Heart right ventricle (tissue), 16 donors: ENCODE measurements around the gene CFDP1. TPM values are rescaled to one million over a fixed set of nuclear protein-coding genes. Genes with fewer than 3 reads are reported as not detected.
A peak's percentile ranks its signal among the peaks of the same experiment; 100 is the strongest.

ENCODE experiments used
- ATAC-seq, 8 donors: fragments of 200-7000 bp; cut with Tn5 transposase; one replicate each; pipeline ENCODE4 v1.9.1; 2020; ENCODE audit warnings: mild to moderate bottlenecking in 8 of 8, moderate library complexity in 8 of 8, moderate number of reproducible peaks in 1 of 8
- DNase-seq, 2 donors: peaks; one replicate each; pipeline ENCODE4 v3.0.0-alpha.2; 2020
- H3K27ac ChIP-seq, 10 donors: fragments of 200-600 bp; sonication (generic) in 2 of 10; one replicate each; pipeline versions ENCODE4 v1.5.0 to v1.8.0; 2020 to 2022; ENCODE audit warnings: mild to moderate bottlenecking in 3 of 10
- H3K27me3 ChIP-seq, 7 donors: fragments of 200-600 bp; one replicate each; pipeline ENCODE4 v1.8.0; 2021 to 2022; ENCODE audit warnings: mild to moderate bottlenecking in 2 of 7
- H3K36me3 ChIP-seq, 9 donors: fragments of 200-600 bp; sonication (generic) in 1 of 9; one replicate each; pipeline versions ENCODE4 v1.5.0 to v1.8.0; 2020 to 2022; ENCODE audit warnings: mild to moderate bottlenecking in 2 of 9
- H3K4me1 ChIP-seq, 9 donors: fragments of 200-600 bp; sonication (generic) in 1 of 9; one replicate each; pipeline versions ENCODE4 v1.5.0 to v1.8.0; 2020 to 2022; ENCODE audit warnings: mild to moderate bottlenecking in 4 of 9
- H3K4me3 ChIP-seq, 10 donors: fragments of 200-600 bp; sonication (generic) in 2 of 10; one replicate each; pipeline versions ENCODE4 v1.5.0 to v1.8.0; 2020 to 2022; ENCODE audit warnings: mild to moderate bottlenecking in 7 of 10, moderate library complexity in 2 of 10
- H3K9me3 ChIP-seq, 11 donors: fragments of 200-600 bp in 10 of 11; sonication (generic) in 2 of 11; one replicate each; pipeline versions ENCODE4 v1.5.0 to v1.8.0; 2013 to 2022; ENCODE audit warnings: mild to moderate bottlenecking in 2 of 11, control low read depth in 1 of 11, moderate library complexity in 1 of 11
- CTCF ChIP-seq, 9 donors: fragments of 200-600 bp; sonication (generic) in 2 of 9; IDR thresholded peaks; one replicate each; pipeline versions ENCODE4 v1.5.0 to v1.8.0; 2021 to 2022; ENCODE audit warnings: antibody characterized with exemption in 9 of 9, mild to moderate bottlenecking in 5 of 9, moderate library complexity in 1 of 9
- WGBS, 2 donors: extraction: QIAGEN DNeasy Blood & Tissue Kit; methylation state at CpG; one replicate each; pipeline ENCODE4 v1.1.7; 2013; ENCODE audit warnings: inconsistent platforms in 1 of 2; 5-methylcytosine and 5-hydroxymethylcytosine counted together
- intact Hi-C, 10 donors: fragments of 100-400 bp; cut with DNase I; formaldehyde crosslinking; loops; one replicate each; pipeline versions ENCODE4 v1.11.1 to v1.14.2; 2022
- polyA plus RNA-seq, 2 donors: library from polyadenylated mRNA; stranded (reverse); fragments of 200-250 nt; gene quantifications; one replicate each; pipeline ENCODE4 v1.2.3, GENCODE V29; 2013
- total RNA-seq, 10 donors: library from RNA; stranded (reverse); fragmentation: NEBNext Ultra II Directional in 3 of 10; extraction: Animal tissue kit (Norgen Biotek cat#: 25700) in 3 of 10; gene quantifications; one replicate each; pipeline versions ENCODE4 v1.2.1 to v1.2.4, GENCODE V29; 2021 to 2023
- donor health status: Arrhythmogenic right ventricular cardiomyopathy.
- donor health status: ischemic (EF 13 %, LVEDD 7.1; RV severe dilation, severe dysfunction).
- donor health status: healthy with polysubstance abuse.
- donor health status: DM: no; HTN: yes; CAD: no.
- donor health status: DM: no; HTN: no; CAD: no.
- donor health status: ischemic (EF 25% LVEDD 6.9; RV normal size, moderate dysfunction).
- donor health status: ischemic (EF 25% LVEDD 5.7; RV mildly dilated, moderate dysfunction).
- donor health status: healthy.
- donor health status: DM: yes; HTN: yes; CAD: no.
- donor health status: Ischemic cardiomyopathy.
- donor health status: ischemic (EF 35%, LVEDD 5.7; RV mildly dilated, moderate dysfunction).
- donor health status: nonischemic (EF 11% LVEDD 7.7; RV severe dilation, severe dysfunction).
- donor health status: DM: yes; HTN: yes; CAD: no.
- donor health status: PGD.
- donor health status: ischemic (EF 29% LVEDD 5.4; RV normal size, mild dysfunction).
- donor health status: nonischemic (EF 23%, LVEDD 6.1; RV moderate dilation, normal function).

CFDP1 gene
- total and polyA plus RNA-seq, 12 donors: 19.0 to 63.6 (median 25.0) TPM

GRCh38 chr16:75342308-75342811 lies 90.9 kb downstream of the CFDP1 start:
- intact Hi-C loops: no loop called here
- 63 to 70% methylated on average over 2 of the region's 2 CpGs for WGBS, 2 donors

GRCh38 chr16:75341564-75342307 lies 91.6 kb downstream of the CFDP1 start:
- Histone ChIP-seq H3K27ac (peak overlapping the region in 6 of 10 donors; percentile 0 to 67 (median 37)), H3K9me3 (no peaks in the 10 kb centered on the region), H3K36me3 (peaks cover 0 to 5% (median 0%) of the 10 kb centered on the region in 9 donors), H3K27me3 (peaks cover 0 to 90% (median 0%) of the 10 kb centered on the region in 7 donors), H3K4me1 (peaks cover 0 to 44% (median 26%) of the 10 kb centered on the region in 9 donors), H3K4me3 (no peak overlapping the region)
- TF ChIP-seq CTCF (IDR thresholded peaks at IDR 0.05): no peak
- no peak for DNase-seq
- intact Hi-C loops: no loop called here
- ATAC-seq: no peak
- 54 to 56% methylated on average over 4 of the region's 4 CpGs for WGBS, 2 donors

More at GRCh38 chr16:75342308-75342811, 90.9 kb downstream of the CFDP1 start:
- TF ChIP-seq CTCF (IDR thresholded peaks at IDR 0.05): no peak
- peaks cover 0 to 84% (median 0%) of the 10 kb centered on the region in 7 donors for H3K27me3 ChIP-seq
- H3K4me3 ChIP-seq: no peak overlapping the region
- peak overlapping the region in 4 of 10 donors; percentile 0 to 67 (median 43) for H3K27ac ChIP-seq
- DNase-seq: no peak
- H3K36me3 ChIP-seq: peaks cover 0 to 5% (median 0%) of the 10 kb centered on the region in 9 donors
- peaks cover 0 to 44% (median 26%) of the 10 kb centered on the region in 9 donors for H3K4me1 ChIP-seq
- peak in 7 of 8 donors; percentile 42 to 77 (median 63) for ATAC-seq
- H3K9me3 ChIP-seq: no peaks in the 10 kb centered on the region

GRCh38 chr16:75340741-75341491 lies 92.4 kb downstream of the CFDP1 start:
- ATAC-seq: peak in 7 of 8 donors; percentile 35 to 74 (median 62)
- peaks cover 0 to 96% (median 0%) of the 10 kb centered on the region in 7 donors for H3K27me3 ChIP-seq
- peaks cover 0 to 3% (median 0%) of the 10 kb centered on the region in 9 donors for H3K36me3 ChIP-seq
- WGBS, 2 donors: 70 to 77% methylated on average over 2 of the region's 2 CpGs
- intact Hi-C loops: no loop called here
- DNase-seq: no peak
- no peak overlapping the region for H3K4me3 ChIP-seq
- H3K9me3 ChIP-seq: no peaks in the 10 kb centered on the region
- H3K27ac ChIP-seq: peak overlapping the region in 4 of 10 donors; percentile 27 to 67 (median 46)
- H3K4me1 ChIP-seq: peaks cover 0 to 44% (median 26%) of the 10 kb centered on the region in 9 donors
- no peak for TF ChIP-seq CTCF (IDR thresholded peaks at IDR 0.05)

GRCh38 chr16:75337430-75337829 lies 95.9 kb downstream of the CFDP1 start:
- DNase-seq: no peak
- 94 to 95% methylated on average over 6 of the region's 6 CpGs for WGBS, 2 donors
- intact Hi-C loops: no loop called here
- Histone ChIP-seq H3K4me3 (no peak overlapping the region), H3K9me3 (no peaks in the 10 kb centered on the region), H3K27ac (no peak overlapping the region), H3K27me3 (peaks cover 0 to 82% (median 0%) of the 10 kb centered on the region in 7 donors), H3K36me3 (no peaks in the 10 kb centered on the region), H3K4me1 (peaks cover 0 to 25% (median 22%) of the 10 kb centered on the region in 9 donors)
- TF ChIP-seq CTCF (IDR thresholded peaks at IDR 0.05): no peak
- ATAC-seq: no peak
